Stimulated activated CD4-positive, alpha-beta T cell treated with anti-CD3 and anti-CD28 coated beads, Interleukin-1b, Interleukin-23, amount 100 ng/mL, for 24 hours (primary cell): Measurements from ENCODE around the gene SLC25A30.
"Not testable (repeated sequence)": the region's sequence is repeated elsewhere in the genome, so short reads cannot be mapped to it uniquely, and the experiment has no call there.

Source experiments
- DNase-seq, 4 experiments: peaks; one replicate each; pipeline ENCODE4 v3.0.0-alpha.2; 2020; ENCODE audit warnings: low read depth in 4 of 4, low spot score in 1 of 4

SLC25A30 gene

GRCh38 chr13:45368005-45368404 lies 50.2 kb downstream of the SLC25A30 start:
- DNase-seq = no peak

GRCh38 chr13:45367358-45367757 lies 50.8 kb downstream of the SLC25A30 start:
- peak; percentile 65 to 88 (median 77) for DNase-seq

DNA sequence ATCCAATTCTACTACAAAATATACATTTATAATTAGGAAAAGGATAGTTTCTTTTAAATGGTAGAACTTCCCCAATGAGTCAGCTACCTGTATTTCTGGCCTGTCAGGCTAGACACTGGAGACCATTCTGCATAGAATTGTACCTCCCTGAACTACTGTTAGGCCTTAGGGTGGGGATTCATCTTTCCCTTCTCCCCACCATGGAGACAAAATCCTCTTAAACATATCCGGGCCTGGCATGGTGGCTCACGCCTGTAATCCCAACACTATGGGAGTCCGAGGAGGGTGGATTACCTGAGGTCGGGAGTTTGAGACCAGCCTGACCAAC lies 52.7 kb downstream of the SLC25A30 start:
- no peak for DNase-seq

DNA sequence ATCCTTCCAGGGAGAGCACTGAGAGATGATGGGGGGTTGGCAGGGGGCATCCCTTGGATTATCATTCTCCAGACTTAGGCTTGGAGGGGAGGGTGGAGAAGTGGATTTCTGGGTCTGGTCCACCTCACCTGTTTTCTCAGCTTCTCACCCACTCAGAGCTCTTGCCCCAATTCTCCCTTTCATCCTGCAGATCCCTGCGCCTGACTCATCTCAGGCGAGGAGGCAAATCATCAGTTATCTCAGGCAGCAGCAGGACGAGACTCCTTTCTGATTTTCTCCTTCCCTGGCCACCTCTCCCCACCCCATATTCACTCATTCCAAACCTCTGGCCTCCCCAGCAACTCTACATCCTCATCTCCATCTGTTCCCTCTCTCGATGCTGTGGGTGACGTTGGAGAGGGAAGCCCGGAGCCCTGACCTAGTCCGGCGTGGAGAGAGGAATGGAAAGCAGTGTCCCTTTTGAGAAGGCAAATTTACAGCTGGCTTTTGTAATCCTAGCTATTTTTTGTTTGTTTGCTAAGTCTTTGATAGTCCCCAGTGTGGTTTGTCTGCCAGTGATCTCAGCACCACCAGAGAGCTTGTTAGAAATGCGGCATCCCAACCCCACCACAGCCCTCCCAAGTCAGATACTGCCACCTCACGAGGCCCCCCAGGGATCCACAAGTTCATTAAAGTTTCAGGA lies 53.2 kb downstream of the SLC25A30 start:
- DNase-seq = no peak

- no peak for DNase-seq
These were observed 55.2 kb downstream of the SLC25A30 start for GRCh38 chr13:45362939-45363338.

GRCh38 chr13:45361596-45362206 lies 56.5 kb downstream of the SLC25A30 start:
- DNase-seq = no peak

GRCh38 chr13:45356966-45357672 lies 61.1 kb downstream of the SLC25A30 start:
- DNase-seq = no peak

DNA sequence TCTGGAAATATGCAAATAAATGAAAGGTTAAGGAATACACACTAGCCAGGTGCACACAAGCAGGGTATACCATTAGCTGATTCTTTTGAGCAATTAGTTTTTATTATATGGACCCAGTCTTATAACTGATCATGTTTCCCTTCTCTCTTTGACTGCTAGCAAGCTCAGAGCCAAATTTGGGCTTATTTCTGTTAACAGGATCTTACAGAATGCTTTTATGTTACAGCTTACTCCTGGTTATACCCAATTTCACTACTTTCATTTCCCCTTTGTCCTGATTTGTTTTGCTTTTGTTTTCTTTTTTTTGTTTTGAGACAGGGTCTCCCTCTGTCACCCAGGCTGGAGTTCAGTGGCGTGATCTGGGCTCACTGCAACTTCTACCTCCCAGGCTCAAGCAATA lies 64.3 kb downstream of the SLC25A30 start:
- DNase-seq = no peak

GRCh38 chr13:45352031-45352430 lies 66.1 kb downstream of the SLC25A30 start:
- no peak for DNase-seq

DNA sequence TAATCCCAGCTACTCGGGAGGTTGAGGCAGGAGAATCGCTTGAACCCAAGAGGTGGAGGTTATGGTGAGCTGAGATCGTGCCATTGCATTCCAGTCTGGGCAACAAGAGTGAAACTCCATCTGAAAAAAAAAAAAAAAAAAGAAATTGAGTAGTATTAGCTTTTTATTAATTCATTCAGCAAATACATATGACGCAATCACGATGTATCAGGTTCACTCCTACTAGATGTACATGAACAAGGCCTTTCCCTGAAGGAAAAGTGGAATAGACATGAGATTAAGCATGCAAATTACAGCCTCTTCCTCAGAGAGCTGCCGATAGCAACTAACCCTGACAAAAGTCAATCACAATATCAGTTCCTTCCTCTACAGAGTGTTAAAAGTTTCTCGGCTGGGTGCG lies 68.0 kb downstream of the SLC25A30 start:
- no peak for DNase-seq

DNA sequence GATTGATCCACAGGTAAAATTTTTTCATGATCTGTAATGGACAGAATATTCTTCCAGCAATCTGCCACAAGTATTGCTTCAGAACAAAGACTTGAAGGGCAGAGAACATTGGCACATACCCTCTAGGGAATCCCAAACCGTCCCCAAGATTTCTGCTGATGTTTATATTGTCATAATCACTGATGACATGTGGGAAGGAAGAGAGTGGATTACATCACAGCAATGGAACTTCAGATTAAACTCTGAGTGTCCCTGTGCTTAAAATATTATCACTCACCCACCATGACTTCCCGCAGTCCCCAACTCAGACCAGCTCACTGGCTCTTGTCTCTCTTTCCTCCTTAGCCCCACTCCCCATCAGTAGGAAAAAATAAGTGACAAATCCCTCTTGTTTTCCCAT lies 68.7 kb downstream of the SLC25A30 start:
- no peak for DNase-seq

- not testable (repeated sequence) for DNase-seq
These were observed 74.1 kb downstream of the SLC25A30 start for GRCh38 chr13:45344064-45344463.
